ENCODE data around the gene TAF4. TPM values are rescaled to one million over a fixed set of nuclear protein-coding genes. Genes with fewer than 3 reads are reported as not detected.

The TAF4 gene
- total RNA-seq, 3 donors from 2014 or later, result 11.1 to 13.0 (median 12.7) TPM

- no peaks in the 10 kb centered on the region for H3K36me3 ChIP-seq
- no peak for DNase-seq (ENCODE audit: low spot score in 2 of 2)
- no peak overlapping the region for H3K4me3 ChIP-seq
- no peak overlapping the region for H3K27ac ChIP-seq
- H3K9me3 ChIP-seq, result no peaks in the 10 kb centered on the region
- intact Hi-C loops (cut with DNase I; ENCODE audit: low total_unique reads), result loop anchor here (2.0 kb wide), 1 partner anchor 52 kb away; no protein-coding TSS in a partner anchor
- no peak for TF ChIP-seq POLR2A (IDR thresholded peaks at IDR 0.05)
- no peak for TF ChIP-seq POLR2AphosphoS5 (IDR thresholded peaks at IDR 0.05)
- TF ChIP-seq, protein P1, sequence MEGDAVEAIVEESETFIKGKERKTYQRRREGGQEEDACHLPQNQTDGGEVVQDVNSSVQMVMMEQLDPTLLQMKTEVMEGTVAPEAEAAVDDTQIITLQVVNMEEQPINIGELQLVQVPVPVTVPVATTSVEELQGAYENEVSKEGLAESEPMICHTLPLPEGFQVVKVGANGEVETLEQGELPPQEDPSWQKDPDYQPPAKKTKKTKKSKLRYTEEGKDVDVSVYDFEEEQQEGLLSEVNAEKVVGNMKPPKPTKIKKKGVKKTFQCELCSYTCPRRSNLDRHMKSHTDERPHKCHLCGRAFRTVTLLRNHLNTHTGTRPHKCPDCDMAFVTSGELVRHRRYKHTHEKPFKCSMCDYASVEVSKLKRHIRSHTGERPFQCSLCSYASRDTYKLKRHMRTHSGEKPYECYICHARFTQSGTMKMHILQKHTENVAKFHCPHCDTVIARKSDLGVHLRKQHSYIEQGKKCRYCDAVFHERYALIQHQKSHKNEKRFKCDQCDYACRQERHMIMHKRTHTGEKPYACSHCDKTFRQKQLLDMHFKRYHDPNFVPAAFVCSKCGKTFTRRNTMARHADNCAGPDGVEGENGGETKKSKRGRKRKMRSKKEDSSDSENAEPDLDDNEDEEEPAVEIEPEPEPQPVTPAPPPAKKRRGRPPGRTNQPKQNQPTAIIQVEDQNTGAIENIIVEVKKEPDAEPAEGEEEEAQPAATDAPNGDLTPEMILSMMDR (IDR thresholded peaks at IDR 0.05), result no peak
- H3K4me1 ChIP-seq, result no peaks in the 10 kb centered on the region
- peaks cover 0 to 7% of the 10 kb centered on the region in 2 donors for H3K27me3 ChIP-seq
Measured at GRCh38 chr20:61958773-61959700, 106.6 kb downstream of the TAF4 start.

GRCh38 chr20:61957961-61958715 lies 107.5 kb downstream of the TAF4 start:
- H3K4me3 ChIP-seq, result no peak overlapping the region
- H3K36me3 ChIP-seq, result no peaks in the 10 kb centered on the region
- TF ChIP-seq, protein P1 (IDR thresholded peaks at IDR 0.05), result no peak
- TF ChIP-seq POLR2AphosphoS5 (IDR thresholded peaks at IDR 0.05), result no peak
- TF ChIP-seq POLR2A (IDR thresholded peaks at IDR 0.05), result no peak
- H3K9me3 ChIP-seq, result no peaks in the 10 kb centered on the region
- peaks cover 0 to 6% of the 10 kb centered on the region in 2 donors for H3K27me3 ChIP-seq
- no peaks in the 10 kb centered on the region for H3K4me1 ChIP-seq
- DNase-seq (ENCODE audit: low spot score in 2 of 2), result peak in 1 of 2 donors; percentile 20
- intact Hi-C loops (cut with DNase I; ENCODE audit: low total_unique reads), result loop anchor here (2.0 kb wide), 1 partner anchor 53 kb away; no protein-coding TSS in a partner anchor
- no peak overlapping the region for H3K27ac ChIP-seq

DNA sequence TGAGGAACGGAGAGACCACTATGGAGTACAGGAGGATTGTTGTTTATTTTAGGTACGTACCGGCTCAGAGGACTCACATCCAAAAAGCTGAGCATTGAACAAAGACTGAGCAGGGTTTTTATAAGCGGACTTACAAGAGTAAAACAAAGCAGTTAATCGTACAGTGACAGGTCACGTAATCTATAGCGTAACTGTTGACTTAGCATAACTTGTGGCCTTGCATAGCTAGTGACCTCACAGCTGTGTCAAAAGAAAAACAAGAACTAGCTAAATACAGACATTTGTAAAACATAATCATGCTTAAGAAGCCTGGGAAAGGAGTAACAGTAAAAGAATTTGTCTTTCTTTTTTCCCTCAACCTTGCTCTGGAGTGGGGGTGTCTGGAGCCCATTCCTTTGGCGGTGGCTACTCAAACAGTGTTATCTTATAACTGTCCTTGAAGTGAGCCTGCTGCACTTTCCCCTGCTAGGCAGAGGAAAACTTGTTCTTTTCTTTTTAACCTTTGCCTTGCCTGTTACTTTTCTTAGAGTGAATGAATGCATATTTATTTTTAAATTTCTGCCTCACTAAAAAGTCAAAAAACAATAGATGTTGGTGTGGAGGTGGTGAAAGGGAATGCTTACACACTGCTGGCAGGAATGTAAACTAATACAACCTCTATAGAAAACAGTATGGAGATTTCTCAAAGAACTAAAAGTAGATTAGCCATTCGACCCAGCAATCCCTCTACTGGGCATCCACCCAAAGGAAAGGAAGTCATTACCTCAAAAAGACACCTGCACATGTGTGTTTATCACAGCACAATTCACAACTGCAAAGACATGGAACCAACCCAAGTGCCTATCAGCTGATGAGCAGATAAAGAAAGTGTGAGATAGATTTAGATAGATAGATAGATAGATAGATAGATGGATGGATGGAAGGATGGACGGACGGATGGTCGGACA lies 109.0 kb downstream of the TAF4 start:
- intact Hi-C loops (cut with DNase I; ENCODE audit: low total_unique reads), result no loop called here
- peaks cover 0 to 18% of the 10 kb centered on the region in 2 donors for H3K27me3 ChIP-seq
- no peaks in the 10 kb centered on the region for H3K9me3 ChIP-seq
- no peak for TF ChIP-seq POLR2AphosphoS5 (IDR thresholded peaks at IDR 0.05)
- no peak for TF ChIP-seq POLR2A (IDR thresholded peaks at IDR 0.05)
- TF ChIP-seq, protein P1 (IDR thresholded peaks at IDR 0.05), result no peak
- H3K4me1 ChIP-seq, result no peaks in the 10 kb centered on the region
- no peak overlapping the region for H3K27ac ChIP-seq
- DNase-seq (ENCODE audit: low spot score in 2 of 2), result no peak
- H3K36me3 ChIP-seq, result no peaks in the 10 kb centered on the region
- no peak overlapping the region for H3K4me3 ChIP-seq

- H3K27me3 ChIP-seq, result peaks cover 0 to 20% of the 10 kb centered on the region in 2 donors
- H3K36me3 ChIP-seq, result no peaks in the 10 kb centered on the region
- no peaks in the 10 kb centered on the region for H3K9me3 ChIP-seq
- no peak for DNase-seq (ENCODE audit: low spot score in 2 of 2)
- H3K4me3 ChIP-seq, result no peak overlapping the region
- H3K4me1 ChIP-seq, result no peaks in the 10 kb centered on the region
- TF ChIP-seq POLR2A (IDR thresholded peaks at IDR 0.05) (no peak), POLR2AphosphoS5 (IDR thresholded peaks at IDR 0.05) (no peak)
- TF ChIP-seq, protein P1 (IDR thresholded peaks at IDR 0.05), result no peak
- no peak overlapping the region for H3K27ac ChIP-seq
- intact Hi-C loops (cut with DNase I; ENCODE audit: low total_unique reads), result no loop called here
Measured at GRCh38 chr20:61955668-61956395, 109.8 kb downstream of the TAF4 start.
